Neural progenitor cell (in vitro differentiated cells): ENCODE results near the gene B4GALNT1. TPM values are rescaled to one million over a fixed set of nuclear protein-coding genes. Genes with fewer than 3 reads are reported as not detected.

Experiments used
- DNase-seq: peaks from one replicate; pipeline ENCODE4 v3.0.0-alpha.2; 2016; ENCODE audit warnings: low spot score
- H2AFZ ChIP-seq: fragments of 200-600 bp; sonication (generic); replicated peaks from 2 replicates; pipeline ENCODE4 v1.6.1; 2016; ENCODE audit warnings: antibody characterized with exemption
- H3F3A ChIP-seq: fragments of 200-600 bp; sonication (generic); 2 replicates; pipeline ENCODE4 v1.6.1; 2016; ENCODE audit warnings: antibody characterized with exemption, low read depth
- H3K27ac ChIP-seq: fragments of 200-600 bp; sonication (generic); 2 replicates; pipeline ENCODE4 v1.5.1; 2016; ENCODE audit warnings: mild to moderate bottlenecking
- H3K27me3 ChIP-seq: fragments of 200-600 bp; sonication (generic); 2 replicates; pipeline ENCODE4 v1.6.1; 2016; ENCODE audit warnings: mild to moderate bottlenecking, moderate library complexity
- H3K36me3 ChIP-seq: fragments of 200-600 bp; sonication (generic); 2 replicates; pipeline ENCODE4 v1.5.1; 2016
- H3K4me1 ChIP-seq: fragments of 200-600 bp; sonication (generic); 2 replicates; pipeline ENCODE4 v1.6.1; 2016; ENCODE audit warnings: mixed run types
- H3K4me2 ChIP-seq: fragments of 200-600 bp; sonication (generic); 2 replicates; pipeline ENCODE4 v1.6.1; 2016
- H3K4me3 ChIP-seq: fragments of 200-600 bp; sonication (generic); 2 replicates; pipeline ENCODE4 v1.5.1; 2016
- H3K79me2 ChIP-seq: fragments of 200-600 bp; sonication (generic); 2 replicates; pipeline ENCODE4 v1.6.1; 2016; ENCODE audit warnings: low read depth
- H3K9ac ChIP-seq: fragments of 200-600 bp; sonication (generic); 2 replicates; pipeline ENCODE4 v1.6.1; 2016
- H3K9me3 ChIP-seq: fragments of 200-600 bp; sonication (generic); 2 replicates; pipeline ENCODE4 v1.5.1; 2016; ENCODE audit warnings: low read depth
- H4K20me1 ChIP-seq: fragments of 200-600 bp; sonication (generic); 2 replicates; pipeline ENCODE4 v1.6.1; 2016; ENCODE audit warnings: low read depth
- H3K27ac Mint-ChIP-seq: 3 replicates; pipeline ENCODE4 v1.8.0; 2021; ENCODE audit warnings: mixed read lengths
- H3K27me3 Mint-ChIP-seq: 2 replicates; pipeline ENCODE4 v1.8.0; 2022; ENCODE audit warnings: low read depth, mild to moderate bottlenecking, inconsistent platforms, moderate library complexity, mixed read lengths; ENCODE audit not compliant: insufficient read depth
- H3K36me3 Mint-ChIP-seq: 3 replicates; pipeline ENCODE4 v1.8.0; 2021; ENCODE audit warnings: mixed read lengths
- H3K4me1 Mint-ChIP-seq: 3 replicates; pipeline ENCODE4 v1.8.0; 2021; ENCODE audit warnings: mixed read lengths
- H3K4me3 Mint-ChIP-seq: 3 replicates; pipeline ENCODE4 v1.8.0; 2021; ENCODE audit warnings: mild to moderate bottlenecking, moderate library complexity, mixed read lengths
- H3K9me3 Mint-ChIP-seq: 3 replicates; pipeline ENCODE4 v1.8.0; 2020; ENCODE audit warnings: mixed read lengths
- CTCF ChIP-seq: fragments of 200-600 bp; sonication (generic); IDR thresholded peaks from 2 replicates; pipeline ENCODE4 v1.5.1; 2017; ENCODE audit warnings: antibody characterized with exemption, mild to moderate bottlenecking
- EZH2 ChIP-seq: fragments of 200-600 bp; sonication (generic); IDR thresholded peaks from 2 replicates; pipeline ENCODE4 v1.6.1; 2017; ENCODE audit warnings: antibody characterized with exemption, mild to moderate bottlenecking, moderate library complexity
- EZH2phosphoT487 ChIP-seq: fragments of 200-600 bp; sonication (generic); IDR thresholded peaks from 2 replicates; pipeline ENCODE4 v1.6.1; 2017; ENCODE audit warnings: antibody characterized with exemption
- total RNA-seq: library from RNA; depleted of rRNA; stranded (reverse); fragments of >200 nt; gene quantifications from 2 replicates; pipeline ENCODE4 v1.2.3, GENCODE V29; 2015; ENCODE audit warnings: low replicate concordance

The B4GALNT1 gene
- total RNA-seq, 1 donor from 2014 or later: 0.28 TPM

DNA sequence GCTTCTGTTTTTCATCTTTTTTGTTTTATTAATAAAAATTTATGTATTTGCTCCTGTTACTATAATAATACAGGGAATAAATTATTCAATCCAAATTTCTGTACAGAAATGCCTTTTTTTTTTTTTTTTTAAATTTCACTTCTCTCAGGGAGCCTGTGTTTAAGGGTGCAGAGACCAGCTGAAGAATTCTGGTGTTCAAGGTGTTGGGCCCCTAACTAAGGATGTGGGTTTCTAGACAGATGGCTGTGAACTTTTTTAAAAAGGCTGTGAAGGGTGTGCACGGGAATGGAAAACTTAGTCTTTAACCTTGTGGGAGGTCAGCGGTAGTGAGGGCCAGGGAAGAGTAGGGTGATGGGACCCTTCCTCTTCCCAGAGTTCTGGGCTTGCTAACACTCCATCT, 29.7 kb downstream of the B4GALNT1 start:
- H3K27me3 Mint-ChIP-seq: peaks cover 8% of the 10 kb centered on the region
- H3K27ac Mint-ChIP-seq: no peak overlapping the region
- H3K4me2 ChIP-seq: peak overlapping the region; percentile 95

GRCh38 chr12:57602544-57602943, 30.5 kb downstream of the B4GALNT1 start:
- H3K4me1 ChIP-seq: peaks cover 18% of the 10 kb centered on the region
- TF ChIP-seq EZH2 (no peak), CTCF (no peak), EZH2phosphoT487 (no peak)
- H3K9ac ChIP-seq: no peak overlapping the region
- no peak overlapping the region for H3K27ac ChIP-seq
- Mint-ChIP-seq H3K27ac (no peak overlapping the region), H3K4me3 (no peak overlapping the region), H3K27me3 (peaks cover 8% of the 10 kb centered on the region), H3K9me3 (no peaks in the 10 kb centered on the region), H3K4me1 (peaks cover 23% of the 10 kb centered on the region), H3K36me3 (peaks cover 22% of the 10 kb centered on the region)
- H3K79me2 ChIP-seq: peaks cover 16% of the 10 kb centered on the region
- no peaks in the 10 kb centered on the region for H3K27me3 ChIP-seq
- H3K4me3 ChIP-seq: no peak overlapping the region
- DNase-seq: no peak
- no peak overlapping the region for H3K4me2 ChIP-seq
- H3F3A ChIP-seq: peaks cover 12% of the 10 kb centered on the region
- peaks cover 4% of the 10 kb centered on the region for H4K20me1 ChIP-seq
- no peaks in the 10 kb centered on the region for H3K9me3 ChIP-seq
- no peak overlapping the region for H2AFZ ChIP-seq
- no peaks in the 10 kb centered on the region for H3K36me3 ChIP-seq

More for the DNA sequence above, 29.7 kb downstream of the B4GALNT1 start:
- Histone ChIP-seq H3F3A (peaks cover 15% of the 10 kb centered on the region), H3K79me2 (peaks cover 16% of the 10 kb centered on the region), H3K27me3 (no peaks in the 10 kb centered on the region), H3K27ac (no peak overlapping the region), H3K9me3 (no peaks in the 10 kb centered on the region), H3K9ac (no peak overlapping the region), H3K36me3 (no peaks in the 10 kb centered on the region), H4K20me1 (peaks cover 6% of the 10 kb centered on the region), H3K4me3 (no peak overlapping the region), H2AFZ (peak overlapping the region; percentile 99), H3K4me1 (peaks cover 18% of the 10 kb centered on the region)
- no peak for TF ChIP-seq EZH2
- TF ChIP-seq EZH2phosphoT487: no peak
- TF ChIP-seq CTCF: no peak
- peak overlapping the region; percentile 91 for H3K4me3 Mint-ChIP-seq
- H3K9me3 Mint-ChIP-seq: no peaks in the 10 kb centered on the region
- H3K4me1 Mint-ChIP-seq: peaks cover 23% of the 10 kb centered on the region
- H3K36me3 Mint-ChIP-seq: peaks cover 26% of the 10 kb centered on the region
- no peak for DNase-seq

GRCh38 chr12:57600395-57600794, 32.6 kb downstream of the B4GALNT1 start:
- Histone ChIP-seq H3F3A (peaks cover 12% of the 10 kb centered on the region), H4K20me1 (no peaks in the 10 kb centered on the region), H3K4me1 (peaks cover 13% of the 10 kb centered on the region), H3K27me3 (no peaks in the 10 kb centered on the region), H3K27ac (no peak overlapping the region), H2AFZ (no peak overlapping the region), H3K9me3 (no peaks in the 10 kb centered on the region), H3K4me2 (no peak overlapping the region), H3K79me2 (peaks cover 7% of the 10 kb centered on the region), H3K9ac (no peak overlapping the region), H3K4me3 (no peak overlapping the region), H3K36me3 (no peaks in the 10 kb centered on the region)
- Mint-ChIP-seq H3K4me1 (peaks cover 13% of the 10 kb centered on the region), H3K9me3 (no peaks in the 10 kb centered on the region), H3K4me3 (no peak overlapping the region), H3K27me3 (peaks cover 7% of the 10 kb centered on the region), H3K36me3 (peaks cover 19% of the 10 kb centered on the region), H3K27ac (no peak overlapping the region)
- DNase-seq: no peak
- no peak for TF ChIP-seq EZH2
- TF ChIP-seq EZH2phosphoT487: no peak
- no peak for TF ChIP-seq CTCF
